DLD1 (cell line): ENCODE measurements around the gene OR4D1.

Experiments
- in situ Hi-C: cut with HindIII; loops from 2 replicates; pipeline ENCODE4 v1.10.0; 2017; ENCODE audit warnings: low sequenced_read_pairs

OR4D1 gene

GRCh38 chr17:58150394-58150793 is 2.2 kb downstream of the OR4D1 start:
- in situ Hi-C loops: no loop called here

- in situ Hi-C loops: no loop called here
These were observed 4.9 kb downstream of the OR4D1 start for GRCh38 chr17:58153046-58153445.

- in situ Hi-C loops: no loop called here
These were observed 5.5 kb downstream of the OR4D1 start for GRCh38 chr17:58153671-58154070.

- in situ Hi-C loops: no loop called here
These were observed 8.9 kb downstream of the OR4D1 start for GRCh38 chr17:58156839-58157803.

GRCh38 chr17:58158181-58158580 is 10.0 kb downstream of the OR4D1 start:
- in situ Hi-C loops: no loop called here

GRCh38 chr17:58161566-58161965 is 13.4 kb downstream of the OR4D1 start:
- in situ Hi-C loops: no loop called here

GRCh38 chr17:58165981-58166380 is 17.8 kb downstream of the OR4D1 start:
- in situ Hi-C loops: no loop called here

- in situ Hi-C loops: no loop called here
These were observed 18.5 kb downstream of the OR4D1 start, which contains the start of gene OR4D2 for GRCh38 chr17:58166682-58167081. TSS of gene OR4D2 (plus strand) at chr17:58166982. CDS start at chr17:58169656, 2,674 bp downstream.

- in situ Hi-C loops: no loop called here
These were observed 22.4 kb downstream of the OR4D1 start for GRCh38 chr17:58170622-58171021.

- in situ Hi-C loops: no loop called here
These were observed 24.3 kb downstream of the OR4D1 start for GRCh38 chr17:58172369-58173071.

GRCh38 chr17:58174871-58175270 is 26.7 kb downstream of the OR4D1 start:
- in situ Hi-C loops: no loop called here

- in situ Hi-C loops: no loop called here
These were observed 28.0 kb downstream of the OR4D1 start for GRCh38 chr17:58176200-58176599.

GRCh38 chr17:58181796-58182195 is 33.6 kb downstream of the OR4D1 start:
- in situ Hi-C loops: no loop called here

- in situ Hi-C loops: no loop called here
These were observed 35.3 kb downstream of the OR4D1 start for GRCh38 chr17:58183514-58183913.

GRCh38 chr17:58184308-58184985 is 36.3 kb downstream of the OR4D1 start:
- in situ Hi-C loops: no loop called here

- in situ Hi-C loops: no loop called here
These were observed 37.0 kb downstream of the OR4D1 start for GRCh38 chr17:58184986-58185761.

GRCh38 chr17:58186591-58186990 is 38.4 kb downstream of the OR4D1 start:
- in situ Hi-C loops: no loop called here

GRCh38 chr17:58187063-58187462 is 38.9 kb downstream of the OR4D1 start:
- in situ Hi-C loops: no loop called here

- in situ Hi-C loops: no loop called here
These were observed 39.5 kb downstream of the OR4D1 start for GRCh38 chr17:58187675-58188074.

GRCh38 chr17:58189436-58190146 is 41.4 kb downstream of the OR4D1 start:
- in situ Hi-C loops: no loop called here
